ENCODE results near the gene EOLA2.
"Not testable (repeated sequence)": the region's sequence is repeated elsewhere in the genome, so short reads cannot be mapped to it uniquely, and the experiment has no call there.

GRCh38 chrX:149927245-149927963, 10.9 kb downstream of the EOLA2 start:
- TF ChIP-seq CTCF (IDR thresholded peaks at IDR 0.05; ENCODE audit: poor library complexity, severe bottlenecking); EP300 (conservative IDR thresholded peaks at IDR 0.05; ENCODE audit: poor library complexity, severe bottlenecking); POLR2AphosphoS5 (IDR thresholded peaks at IDR 0.05); RAD21 (conservative IDR thresholded peaks at IDR 0.05): not testable (repeated sequence)
